H9 (cell line): Measurements from ENCODE around the gene SBNO1. TPM values are rescaled to one million over a fixed set of nuclear protein-coding genes. Genes with fewer than 3 reads are reported as not detected.

Experiments used
- DNase-seq: peaks from one replicate; pipeline ENCODE4 v3.0.0-alpha.2; 2017
- H2AFZ ChIP-seq: one replicate; pipeline ENCODE4 v1.6.1; 2013; ENCODE audit warnings: mild to moderate bottlenecking, low read length, control low read depth, moderate library complexity
- H2AK5ac ChIP-seq: 2 replicates; pipeline ENCODE4 v1.6.1; 2013; ENCODE audit warnings: low read length, control low read depth, mixed read lengths; ENCODE audit not compliant: insufficient read length
- H2BK120ac ChIP-seq: one replicate; pipeline ENCODE4 v1.6.1; 2013; ENCODE audit warnings: low read depth, mild to moderate bottlenecking, low read length, control low read depth, inconsistent platforms; ENCODE audit not compliant: poor library complexity, severe bottlenecking
- H2BK12ac ChIP-seq: 2 replicates; pipeline ENCODE4 v1.6.1; 2013; ENCODE audit warnings: low read length, control low read depth, mixed read lengths, low read depth; ENCODE audit not compliant: insufficient read length
- H2BK15ac ChIP-seq: 2 replicates; pipeline ENCODE4 v1.6.1; 2013; ENCODE audit warnings: low read depth, low read length, control low read depth
- H2BK20ac ChIP-seq: one replicate; pipeline ENCODE4 v1.6.1; 2013; ENCODE audit warnings: low read depth, mild to moderate bottlenecking, low read length, control low read depth, inconsistent platforms; ENCODE audit not compliant: poor library complexity, severe bottlenecking
- H2BK5ac ChIP-seq: 2 replicates; pipeline ENCODE4 v1.6.1; 2013; ENCODE audit warnings: low read length, control low read depth, mixed read lengths; ENCODE audit not compliant: insufficient read length
- H3K14ac ChIP-seq: 2 replicates; pipeline ENCODE4 v1.6.1; 2013; ENCODE audit warnings: low read length, control low read depth; ENCODE audit not compliant: insufficient read depth
- H3K18ac ChIP-seq: 2 replicates; pipeline ENCODE4 v1.6.1; 2013; ENCODE audit warnings: low read depth, mild to moderate bottlenecking, mixed read lengths, low read length, control low read depth; ENCODE audit not compliant: insufficient read length
- H3K23ac ChIP-seq: 2 replicates; pipeline ENCODE4 v1.6.1; 2013; ENCODE audit warnings: low read length, control low read depth, mixed read lengths, low read depth; ENCODE audit not compliant: insufficient read length
- H3K23me2 ChIP-seq: 2 replicates; pipeline ENCODE4 v1.6.1; 2013; ENCODE audit warnings: low read depth, mild to moderate bottlenecking, mixed read lengths, low read length, control low read depth; ENCODE audit not compliant: insufficient read length, poor library complexity, severe bottlenecking
- H3K27ac ChIP-seq: 2 replicates; pipeline ENCODE4 v1.5.1; 2013; ENCODE audit warnings: low read length, control low read depth, mixed read lengths, low read depth; ENCODE audit not compliant: insufficient read length
- H3K27me3 ChIP-seq: 2 replicates; pipeline ENCODE4 v1.6.1; 2013; ENCODE audit warnings: low read length, control low read depth, inconsistent platforms; ENCODE audit not compliant: insufficient read depth
- H3K4ac ChIP-seq: 2 replicates; pipeline ENCODE4 v1.6.1; 2013; ENCODE audit warnings: low read depth, mild to moderate bottlenecking, control low read depth, inconsistent platforms, low read length, moderate library complexity
- H3K4me1 ChIP-seq: 2 replicates; pipeline ENCODE4 v1.6.1; 2013; ENCODE audit warnings: low read length, control low read depth, inconsistent platforms; ENCODE audit not compliant: insufficient read depth
- H3K4me2 ChIP-seq: 2 replicates; pipeline ENCODE4 v1.6.1; 2013; ENCODE audit warnings: low read length, control low read depth, mixed read lengths; ENCODE audit not compliant: insufficient read length, insufficient read depth
- H3K56ac ChIP-seq: 2 replicates; pipeline ENCODE4 v1.6.1; 2013; ENCODE audit warnings: low read depth, mild to moderate bottlenecking, mixed read lengths, low read length, control low read depth; ENCODE audit not compliant: insufficient read length
- H3K79me1 ChIP-seq: 2 replicates; pipeline ENCODE4 v1.6.1; 2013; ENCODE audit warnings: low read depth, mild to moderate bottlenecking, moderate library complexity, low read length, control low read depth, inconsistent platforms; ENCODE audit not compliant: insufficient read depth, poor library complexity, severe bottlenecking
- H3K79me2 ChIP-seq: 2 replicates; pipeline ENCODE4 v1.6.1; 2013; ENCODE audit warnings: low read length, control low read depth, inconsistent platforms; ENCODE audit not compliant: insufficient read depth
- H3K9ac ChIP-seq: 2 replicates; pipeline ENCODE4 v1.6.1; 2013; ENCODE audit warnings: low read length, control low read depth, mixed read lengths; ENCODE audit not compliant: insufficient read length; ENCODE audit errors: extremely low read depth
- H3K9me3 ChIP-seq: one replicate; pipeline ENCODE4 v1.6.1; 2013; ENCODE audit warnings: low read depth, low read length, inconsistent platforms; ENCODE audit not compliant: control insufficient read depth
- H3T11ph ChIP-seq: one replicate; pipeline ENCODE4 v1.6.1; 2013; ENCODE audit warnings: mild to moderate bottlenecking, low read length, control low read depth, inconsistent platforms
- H4K20me1 ChIP-seq: one replicate; pipeline ENCODE4 v1.6.1; 2013; ENCODE audit not compliant: control insufficient read depth, insufficient read length, insufficient read depth
- H4K5ac ChIP-seq: 2 replicates; pipeline ENCODE4 v1.6.1; 2013; ENCODE audit warnings: low read depth, mild to moderate bottlenecking, mixed read lengths, low read length, control low read depth; ENCODE audit not compliant: insufficient read length
- H4K8ac ChIP-seq: replicated peaks from 2 replicates; pipeline ENCODE4 v1.6.1; 2013; ENCODE audit warnings: low read length, control low read depth, mixed read lengths, low read depth; ENCODE audit not compliant: insufficient read length
- H4K91ac ChIP-seq: 2 replicates; pipeline ENCODE4 v1.6.1; 2013; ENCODE audit warnings: low read depth, mild to moderate bottlenecking, moderate library complexity, mixed read lengths, low read length, control low read depth; ENCODE audit not compliant: insufficient read length
- H3K27ac Mint-ChIP-seq, 3 experiments: 2 replicates in 2 of 3; 3 replicates in 1 of 3; pipeline ENCODE4 v1.8.0; 2020 to 2021; ENCODE audit warnings: mixed read lengths in 3 of 3, mild to moderate bottlenecking in 1 of 3, moderate library complexity in 1 of 3
- H3K27me3 Mint-ChIP-seq: 2 replicates; pipeline ENCODE4 v1.8.0; 2021; ENCODE audit warnings: low read depth, mild to moderate bottlenecking, moderate library complexity, mixed read lengths
- H3K36me3 Mint-ChIP-seq, 3 experiments: 2 replicates in 2 of 3; 3 replicates in 1 of 3; pipeline ENCODE4 v1.8.0; 2020 to 2021; ENCODE audit warnings: low read depth in 3 of 3, mixed read lengths in 3 of 3; ENCODE audit not compliant: insufficient read depth in 1 of 3
- H3K4me1 Mint-ChIP-seq, 2 experiments: 2 replicates each; pipeline ENCODE4 v1.8.0; 2020; ENCODE audit warnings: mixed read lengths in 2 of 2
- H3K4me3 Mint-ChIP-seq, 2 experiments: 2 replicates in 1 of 2; 3 replicates in 1 of 2; pipeline ENCODE4 v1.8.0; 2020 to 2021; ENCODE audit warnings: mild to moderate bottlenecking in 2 of 2, mixed read lengths in 2 of 2, moderate library complexity in 1 of 2
- H3K9me3 Mint-ChIP-seq, 2 experiments: 2 replicates in 1 of 2; 3 replicates in 1 of 2; pipeline ENCODE4 v1.8.0; 2020; ENCODE audit warnings: mild to moderate bottlenecking in 2 of 2, mixed read lengths in 2 of 2, moderate library complexity in 1 of 2
- CTCF ChIP-seq: fragments of 200-600 bp; sonication (generic); conservative IDR thresholded peaks from 3 replicates; pipeline ENCODE4 v1.8.0; 2021; ENCODE audit warnings: antibody characterized with exemption, mild to moderate bottlenecking
- WGBS: extraction: QIAGEN DNeasy Blood & Tissue Kit; methylation state at CpG from one replicate; pipeline ENCODE4 v1.1.7; 2013; ENCODE audit warnings: missing lambda C conversion rate, low lambda C conversion rate, mixed read lengths; ENCODE audit not compliant: insufficient read length; ENCODE audit errors: extremely low coverage; 5-methylcytosine and 5-hydroxymethylcytosine counted together
- total RNA-seq: library from RNA; stranded (reverse); gene quantifications from 2 replicates; pipeline ENCODE4 v1.2.1, GENCODE V29; 2021

SBNO1 gene
- total RNA-seq, 1 experiment from 2014 or later = 47.5 TPM

- H3K56ac ChIP-seq = no peak overlapping the region
Observed at GRCh38 chr12:123280971-123281370, 83.7 kb downstream of the SBNO1 start.

More at GRCh38 chr12:123280971-123281370, 83.7 kb downstream of the SBNO1 start:
- Histone ChIP-seq H3K23me2 (no peaks in the 10 kb centered on the region), H2BK12ac (no peak overlapping the region), H4K5ac (no peak overlapping the region), H2AFZ (no peak overlapping the region), H3K14ac (no peak overlapping the region), H2BK20ac (no peak overlapping the region), H4K20me1 (no peaks in the 10 kb centered on the region), H3K4me2 (no peak overlapping the region), H3K79me2 (no peaks in the 10 kb centered on the region), H3K79me1 (no peaks in the 10 kb centered on the region), H2BK15ac (no peak overlapping the region), H3K9me3 (no peaks in the 10 kb centered on the region), H3K27me3 (no peaks in the 10 kb centered on the region), H2AK5ac (no peak overlapping the region), H3K4ac (no peak overlapping the region), H2BK120ac (no peak overlapping the region), H3K4me1 (no peaks in the 10 kb centered on the region), H2BK5ac (no peak overlapping the region), H3K27ac (no peak overlapping the region), H3K9ac (no peak overlapping the region), H3K18ac (no peak overlapping the region), H4K91ac (no peak overlapping the region), H3T11ph (no peak overlapping the region), H3K23ac (no peak overlapping the region), H4K8ac (no peak overlapping the region)
- Mint-ChIP-seq H3K4me1 (no peaks in the 10 kb centered on the region), H3K27me3 (no peaks in the 10 kb centered on the region), H3K27ac (no peak overlapping the region), H3K9me3 (no peaks in the 10 kb centered on the region), H3K4me3 (no peak overlapping the region), H3K36me3 (no peaks in the 10 kb centered on the region)
- no peak for TF ChIP-seq CTCF
- no peak for DNase-seq
- no CpG with 5 or more reads among the region's 2 CpGs for WGBS
